Left renal pelvis (tissue), 4 donors: ENCODE results near the gene LRTM1. TPM values are rescaled to one million over a fixed set of nuclear protein-coding genes. Genes with fewer than 3 reads are reported as not detected.

Source experiments
- DNase-seq, 4 donors: peaks; one replicate each; pipeline ENCODE4 v3.0.0-alpha.2; 2013; ENCODE audit warnings: low read depth in 4 of 4, low spot score in 3 of 4
- polyA plus RNA-seq, 4 donors: library from polyadenylated mRNA; unstranded; fragments of 120-200 nt; gene quantifications; one replicate each; pipeline ENCODE4 v1.2.1, GENCODE V29; 2013; ENCODE audit not compliant: insufficient read length in 4 of 4

LRTM1 gene
- not detected for polyA plus RNA-seq

- DNase-seq = no peak
These were observed at the start of gene LRTM1 for GRCh38 chr3:54928046-54928770. TSS of gene LRTM1 (minus strand) at chr3:54928059. CDS start at chr3:54927911, 148 bp downstream.

DNA sequence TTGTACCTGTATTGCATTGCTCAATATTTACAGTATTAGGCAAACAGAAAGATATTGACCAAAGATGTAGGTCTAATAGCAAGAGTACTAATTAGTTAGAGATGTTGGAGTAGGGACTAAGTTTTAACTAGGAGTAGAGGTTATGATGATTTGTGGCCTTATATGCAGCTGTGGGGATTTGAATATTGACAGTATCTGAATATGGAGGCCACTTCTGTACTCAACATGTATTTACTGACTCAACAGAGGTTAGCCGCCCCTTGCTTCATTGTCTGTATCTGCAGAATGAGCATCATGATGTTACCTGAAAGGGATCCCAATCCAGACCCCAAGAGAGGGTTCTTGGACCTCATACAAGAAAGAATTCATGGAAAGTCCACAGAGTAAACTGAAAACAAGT, 49.6 kb upstream of the LRTM1 start:
- DNase-seq = no peak

DNA sequence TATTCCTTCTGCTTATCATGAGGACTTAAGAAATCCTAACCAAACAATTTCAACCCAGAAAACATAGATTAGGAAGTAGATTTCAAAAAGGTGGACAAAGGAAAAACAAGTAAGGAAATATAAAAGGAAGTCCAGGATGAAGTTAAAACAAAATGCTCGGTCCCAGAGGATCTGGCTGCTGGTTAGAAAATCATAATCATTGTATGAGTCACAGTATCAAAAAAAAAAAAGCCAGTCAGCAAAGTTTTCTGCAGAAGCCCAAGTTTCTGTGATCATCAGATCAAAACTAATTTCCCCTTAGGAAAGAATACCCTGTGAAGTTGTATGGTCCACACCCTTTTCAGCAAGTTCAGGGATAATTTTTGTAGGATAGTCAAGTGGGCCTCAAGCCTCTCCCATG, 43.0 kb upstream of the LRTM1 start:
- no peak for DNase-seq

- DNase-seq = no peak
These were observed 41.8 kb upstream of the LRTM1 start for GRCh38 chr3:54969652-54970051.

- no peak for DNase-seq
These were observed 40.8 kb upstream of the LRTM1 start for GRCh38 chr3:54968546-54969172.

DNA sequence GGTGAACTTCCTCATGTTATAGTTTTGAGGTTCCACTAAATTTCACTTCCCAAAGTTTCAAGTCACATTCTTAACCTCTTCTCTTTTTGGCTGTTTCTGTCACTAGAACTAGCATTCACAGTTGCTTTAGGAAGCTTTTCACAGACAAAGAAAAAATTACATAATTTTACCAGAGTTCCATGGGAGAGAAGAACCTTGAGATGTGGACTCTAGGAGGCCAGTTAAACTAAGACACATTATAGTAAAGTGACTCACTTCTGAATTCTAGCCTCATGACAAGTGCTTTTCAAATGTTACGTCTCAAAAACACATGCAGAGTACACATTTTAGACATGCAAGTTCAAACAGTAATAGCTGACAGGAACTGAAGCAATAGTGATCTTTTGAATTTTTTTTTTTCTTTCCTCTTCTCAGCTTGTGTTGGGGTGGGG, 39.9 kb upstream of the LRTM1 start:
- no peak for DNase-seq

- DNase-seq = no peak
These were observed 39.1 kb upstream of the LRTM1 start for GRCh38 chr3:54966979-54967378.

DNA sequence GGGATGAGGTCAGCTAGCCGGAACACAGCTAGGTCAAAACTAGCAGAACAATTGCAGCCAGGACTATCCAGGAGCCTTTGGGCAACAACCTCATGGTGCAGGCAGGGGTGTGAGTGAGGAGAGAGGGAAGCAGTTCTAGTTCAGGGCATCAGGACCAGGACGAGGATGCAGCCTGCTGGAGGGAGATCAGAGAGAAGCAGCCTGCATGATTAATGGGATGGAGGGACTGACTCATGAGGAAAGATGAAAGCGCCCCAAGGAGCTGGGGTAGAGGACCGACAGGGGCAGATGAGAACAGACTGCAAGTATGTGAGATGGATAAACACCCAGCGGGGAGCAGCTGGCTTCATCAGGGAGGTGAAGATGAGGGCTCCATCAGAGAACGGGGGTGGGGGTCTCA, 37.9 kb upstream of the LRTM1 start:
- DNase-seq = no peak

GRCh38 chr3:54964081-54964480, 36.2 kb upstream of the LRTM1 start:
- no peak for DNase-seq

- DNase-seq = no peak
These were observed 35.8 kb upstream of the LRTM1 start for GRCh38 chr3:54963641-54964040.

DNA sequence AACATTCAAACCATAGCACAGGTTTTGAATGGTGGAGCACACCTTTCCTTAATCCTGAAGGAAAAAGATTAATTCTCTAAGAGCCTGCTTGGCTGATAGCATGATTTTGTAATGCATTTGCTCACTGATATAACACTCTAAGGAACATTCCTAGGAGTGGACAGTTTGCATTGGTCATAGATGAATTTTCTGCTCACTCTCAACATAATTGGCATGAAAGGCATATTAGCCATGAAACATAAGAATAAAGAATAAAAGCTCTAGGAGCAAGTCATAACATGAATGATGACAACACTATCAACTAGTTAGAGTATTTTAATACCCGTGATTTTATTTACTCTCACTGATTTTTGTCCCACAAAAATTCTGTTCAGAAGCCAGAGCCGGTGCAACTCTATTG, 34.3 kb upstream of the LRTM1 start:
- no peak for DNase-seq

DNA sequence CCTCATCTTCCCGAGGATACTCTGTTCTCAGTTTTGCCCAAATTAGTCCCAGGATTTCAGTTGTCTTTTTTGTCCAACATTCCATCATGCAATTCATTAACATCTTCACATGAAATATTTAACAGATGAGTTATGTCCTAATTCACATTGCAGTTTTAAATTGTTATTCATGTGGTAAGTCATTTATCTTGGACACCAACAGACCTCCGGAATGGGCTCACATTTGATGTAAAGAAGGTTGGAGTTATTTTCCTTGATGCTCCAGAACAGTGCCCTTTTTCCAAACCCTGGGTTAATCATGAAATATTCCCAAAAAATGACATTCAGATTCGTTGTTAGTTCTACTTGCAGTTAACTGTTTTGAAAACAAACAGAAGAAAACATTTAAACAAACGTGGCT, 32.8 kb upstream of the LRTM1 start:
- DNase-seq = no peak

DNA sequence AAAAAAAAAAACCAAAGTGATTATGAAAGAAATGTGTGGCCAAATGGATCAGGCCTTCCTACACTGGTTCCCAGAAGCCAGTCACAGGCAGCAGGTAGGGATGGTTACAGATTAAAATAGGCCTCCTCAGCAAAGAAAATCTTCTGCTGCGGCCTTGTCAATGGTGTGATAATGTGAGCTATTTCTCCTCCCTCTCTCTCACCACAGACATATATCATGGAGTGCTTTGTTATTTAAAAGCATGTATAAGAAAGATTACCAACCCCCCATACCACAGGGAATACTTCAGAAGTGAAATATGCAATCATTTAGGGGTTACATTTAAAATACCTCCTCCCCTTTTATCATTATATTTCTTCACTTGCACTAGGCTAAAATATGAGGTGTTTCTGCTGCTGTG, 32.2 kb upstream of the LRTM1 start:
- DNase-seq = no peak

DNA sequence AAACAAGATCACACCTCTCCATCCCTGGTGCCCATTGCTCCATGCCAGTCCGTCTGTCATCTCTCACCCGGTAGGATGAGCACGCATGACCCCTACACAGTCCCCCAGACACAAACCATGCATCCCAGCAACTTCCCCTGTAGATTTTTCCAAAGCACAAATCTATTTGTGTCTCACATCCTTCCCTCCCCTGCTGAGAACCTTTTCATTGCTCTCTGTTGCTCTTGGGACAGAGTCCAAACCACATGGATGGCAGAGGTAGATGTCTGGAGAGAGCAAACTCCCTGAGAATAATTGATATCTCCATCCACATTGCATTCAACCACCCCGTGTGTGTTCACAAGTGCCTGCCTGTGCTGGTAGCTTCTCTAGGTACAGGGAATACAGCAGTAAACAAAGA, 29.9 kb upstream of the LRTM1 start:
- DNase-seq = no peak

DNA sequence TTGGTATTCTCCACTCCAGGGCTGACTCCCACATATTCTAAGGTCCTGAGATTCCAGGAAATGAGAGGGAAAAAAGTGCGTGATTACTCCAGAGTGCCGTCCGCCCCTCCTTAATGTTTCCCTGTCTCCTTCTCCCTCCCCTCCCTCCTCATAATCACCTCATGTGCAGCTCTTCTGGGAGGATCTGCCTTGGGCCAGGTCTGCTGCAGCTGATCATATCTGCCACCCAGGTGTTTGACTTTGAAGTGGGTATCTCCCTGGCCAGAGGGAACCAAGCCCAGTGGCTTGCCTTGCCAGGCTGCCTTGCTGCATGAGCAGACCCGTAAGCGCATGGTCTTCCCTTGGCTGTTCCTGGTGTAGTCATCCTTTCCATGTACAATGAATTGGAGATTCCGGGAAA, 28.1 kb upstream of the LRTM1 start:
- no peak for DNase-seq

GRCh38 chr3:54955496-54955895, 27.6 kb upstream of the LRTM1 start:
- no peak for DNase-seq

- no peak for DNase-seq
These were observed 26.7 kb upstream of the LRTM1 start for GRCh38 chr3:54954521-54954920.

GRCh38 chr3:54954022-54954421, 26.2 kb upstream of the LRTM1 start:
- no peak for DNase-seq

DNA sequence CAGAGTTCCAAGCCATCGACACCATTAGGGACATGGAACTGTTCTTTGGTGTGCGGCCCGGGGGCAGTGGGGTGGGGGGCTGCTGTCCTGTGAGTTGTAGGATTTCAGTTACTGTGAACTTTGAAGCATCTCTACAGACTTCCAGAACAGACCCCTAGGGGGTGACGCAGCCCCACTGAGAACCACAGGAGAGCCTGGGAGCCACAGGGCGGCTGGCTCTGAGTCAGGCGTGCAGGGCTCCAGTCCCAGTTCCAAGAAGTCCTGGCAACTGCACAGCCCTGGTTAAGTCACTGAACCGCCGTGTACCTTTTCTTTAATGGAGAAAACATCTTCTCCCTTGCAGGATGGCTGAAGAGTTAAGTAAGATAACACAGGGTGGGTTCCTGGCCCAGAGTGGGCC, 23.5 kb upstream of the LRTM1 start:
- DNase-seq = peak in 2 of 4 donors; percentile 28 to 37

DNA sequence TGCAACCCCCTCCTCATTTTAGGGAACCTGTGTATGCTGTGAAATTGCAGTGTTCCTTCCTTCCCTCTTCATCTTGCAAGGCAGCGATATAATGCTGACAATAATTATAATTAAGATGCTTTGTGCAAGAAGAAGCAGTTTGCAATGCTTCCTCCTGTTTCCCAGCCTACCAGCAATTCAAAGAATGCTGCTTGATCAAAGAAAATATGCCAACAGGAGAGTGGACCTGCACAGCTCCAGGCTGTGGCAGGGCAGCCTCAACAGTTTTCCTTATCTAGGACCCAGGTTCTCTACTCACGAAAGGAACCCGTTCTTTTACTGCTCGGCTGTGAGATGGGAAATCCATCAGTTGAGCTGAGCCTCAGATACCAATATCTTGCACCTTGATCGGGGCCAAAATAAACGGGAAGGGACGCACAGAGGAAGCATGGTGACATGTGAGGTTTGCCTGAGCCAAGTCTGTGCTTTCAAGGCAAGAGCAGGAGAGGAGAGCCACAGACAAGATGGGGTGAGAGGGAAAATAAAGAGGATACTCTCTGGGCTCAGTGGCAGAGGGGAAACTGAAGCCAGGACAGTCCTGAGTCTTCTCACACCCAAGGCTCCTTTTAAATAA, 22.6 kb upstream of the LRTM1 start:
- no peak for DNase-seq

DNA sequence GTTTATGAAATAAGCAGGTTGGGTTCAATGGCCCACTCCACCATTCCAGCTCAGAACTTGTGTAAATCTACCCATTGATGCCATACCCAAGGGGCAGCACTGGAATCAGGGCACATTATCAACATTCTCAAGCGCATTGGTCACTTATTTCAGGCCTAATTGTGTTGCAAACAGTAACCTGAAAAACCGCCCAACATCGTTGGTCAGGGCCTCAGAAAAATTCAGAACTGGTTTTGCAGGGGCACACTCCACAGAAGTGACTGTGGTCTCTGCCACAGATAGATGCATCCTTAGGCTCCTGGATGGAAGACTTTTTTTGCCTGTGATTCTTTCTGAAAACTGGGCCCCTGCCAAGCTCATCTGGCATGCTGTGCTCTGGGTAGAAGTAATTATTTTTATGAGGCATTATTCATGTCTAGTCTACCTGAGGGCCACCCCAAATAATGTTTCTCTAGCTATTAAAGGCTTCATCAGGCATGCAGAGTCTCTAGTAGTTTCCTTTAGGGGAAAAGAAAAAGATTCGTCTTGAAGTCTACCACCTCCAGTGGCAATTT, 21.7 kb upstream of the LRTM1 start:
- DNase-seq = no peak
